Measurements from ENCODE around the gene TBP. TPM values are rescaled to one million over a fixed set of nuclear protein-coding genes. Genes with fewer than 3 reads are reported as not detected.
A peak's percentile ranks its signal among the peaks of the same experiment; 100 is the strongest.

Gene TBP
- total and polyA plus RNA-seq, 2 of the 13 experiments (the other 11 are each of a cell fraction or from before 2014, with no cell fraction given) = 21.7 to 28.1 TPM

- TF ChIP-seq, protein P1, sequence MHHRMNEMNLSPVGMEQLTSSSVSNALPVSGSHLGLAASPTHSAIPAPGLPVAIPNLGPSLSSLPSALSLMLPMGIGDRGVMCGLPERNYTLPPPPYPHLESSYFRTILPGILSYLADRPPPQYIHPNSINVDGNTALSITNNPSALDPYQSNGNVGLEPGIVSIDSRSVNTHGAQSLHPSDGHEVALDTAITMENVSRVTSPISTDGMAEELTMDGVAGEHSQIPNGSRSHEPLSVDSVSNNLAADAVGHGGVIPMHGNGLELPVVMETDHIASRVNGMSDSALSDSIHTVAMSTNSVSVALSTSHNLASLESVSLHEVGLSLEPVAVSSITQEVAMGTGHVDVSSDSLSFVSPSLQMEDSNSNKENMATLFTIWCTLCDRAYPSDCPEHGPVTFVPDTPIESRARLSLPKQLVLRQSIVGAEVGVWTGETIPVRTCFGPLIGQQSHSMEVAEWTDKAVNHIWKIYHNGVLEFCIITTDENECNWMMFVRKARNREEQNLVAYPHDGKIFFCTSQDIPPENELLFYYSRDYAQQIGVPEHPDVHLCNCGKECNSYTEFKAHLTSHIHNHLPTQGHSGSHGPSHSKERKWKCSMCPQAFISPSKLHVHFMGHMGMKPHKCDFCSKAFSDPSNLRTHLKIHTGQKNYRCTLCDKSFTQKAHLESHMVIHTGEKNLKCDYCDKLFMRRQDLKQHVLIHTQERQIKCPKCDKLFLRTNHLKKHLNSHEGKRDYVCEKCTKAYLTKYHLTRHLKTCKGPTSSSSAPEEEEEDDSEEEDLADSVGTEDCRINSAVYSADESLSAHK (CRISPR knock-in tag; IDR thresholded peaks at IDR 0.05; ENCODE audit: borderline replicate concordance) = no peak
- TF ChIP-seq ZFP36 (IDR thresholded peaks at IDR 0.05; ENCODE audit: borderline replicate concordance, low read depth, low read length, partially characterized antibody) (no peak), ZBTB38 (CRISPR knock-in tag; IDR thresholded peaks at IDR 0.05) (peak; percentile 92), CHCHD3 (CRISPR knock-in tag; IDR thresholded peaks at IDR 0.05) (0 out of 2 replicates have a peak, but pooled peaks have one; percentile 51), YEATS2 (CRISPR knock-in tag; IDR thresholded peaks at IDR 0.05; ENCODE audit: borderline replicate concordance) (peak; percentile 85), NCOR1 (IDR thresholded peaks at IDR 0.05; ENCODE audit: borderline replicate concordance, low read length) (no peak), TOE1 (CRISPR knock-in tag; IDR thresholded peaks at IDR 0.05) (peak; percentile 62; the same call in 1 of the 2 replicates), ZFYVE20 (CRISPR knock-in tag; IDR thresholded peaks at IDR 0.05; ENCODE audit: borderline replicate concordance, low read depth) (no peak), U2AF2 (IDR thresholded peaks at IDR 0.05; ENCODE audit: low read depth, low read length) (0 out of 2 replicates have a peak, but pooled peaks have one; percentile 69), ZC3H13 (CRISPR knock-in tag; IDR thresholded peaks at IDR 0.05) (0 out of 2 replicates have a peak, but pooled peaks have one; percentile 67), ZNF101 (CRISPR knock-in tag; IDR thresholded peaks at IDR 0.05; ENCODE audit: borderline replicate concordance, low read depth) (no peak), MXD1 (CRISPR knock-in tag; IDR thresholded peaks at IDR 0.05) (peak; percentile 85; the same call in 1 of the 2 replicates), NONO (IDR thresholded peaks at IDR 0.05) (no peak), NONO (CRISPR knock-in tag; conservative IDR thresholded peaks at IDR 0.05) (peak; percentile 86), HNRNPUL1 (IDR thresholded peaks at IDR 0.05; ENCODE audit: low read depth, low read length) (no peak), RAD21 (CRISPR knock-in tag; IDR thresholded peaks at IDR 0.05) (peak; percentile 61), ZNF570 (CRISPR knock-in tag; IDR thresholded peaks at IDR 0.05; ENCODE audit: borderline replicate concordance) (no peak)
- TF ChIP-seq, protein P2, sequence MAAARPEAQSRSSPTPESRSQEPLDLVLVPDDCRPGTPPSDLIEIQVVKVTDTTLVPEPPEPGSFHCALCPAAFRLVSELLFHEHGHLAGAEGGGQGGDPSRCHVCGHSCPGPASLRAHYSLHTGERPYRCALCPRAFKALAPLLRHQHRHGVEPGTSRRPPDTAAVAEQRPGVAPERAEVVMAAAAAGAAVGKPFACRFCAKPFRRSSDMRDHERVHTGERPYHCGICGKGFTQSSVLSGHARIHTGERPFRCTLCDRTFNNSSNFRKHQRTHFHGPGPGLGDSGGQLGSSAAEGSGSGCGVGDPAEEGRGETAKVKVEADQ (CRISPR knock-in tag; IDR thresholded peaks at IDR 0.05; ENCODE audit: borderline replicate concordance) = peak; percentile 93; the same call in 1 of the 2 replicates
- TF ChIP-seq, protein P3, sequence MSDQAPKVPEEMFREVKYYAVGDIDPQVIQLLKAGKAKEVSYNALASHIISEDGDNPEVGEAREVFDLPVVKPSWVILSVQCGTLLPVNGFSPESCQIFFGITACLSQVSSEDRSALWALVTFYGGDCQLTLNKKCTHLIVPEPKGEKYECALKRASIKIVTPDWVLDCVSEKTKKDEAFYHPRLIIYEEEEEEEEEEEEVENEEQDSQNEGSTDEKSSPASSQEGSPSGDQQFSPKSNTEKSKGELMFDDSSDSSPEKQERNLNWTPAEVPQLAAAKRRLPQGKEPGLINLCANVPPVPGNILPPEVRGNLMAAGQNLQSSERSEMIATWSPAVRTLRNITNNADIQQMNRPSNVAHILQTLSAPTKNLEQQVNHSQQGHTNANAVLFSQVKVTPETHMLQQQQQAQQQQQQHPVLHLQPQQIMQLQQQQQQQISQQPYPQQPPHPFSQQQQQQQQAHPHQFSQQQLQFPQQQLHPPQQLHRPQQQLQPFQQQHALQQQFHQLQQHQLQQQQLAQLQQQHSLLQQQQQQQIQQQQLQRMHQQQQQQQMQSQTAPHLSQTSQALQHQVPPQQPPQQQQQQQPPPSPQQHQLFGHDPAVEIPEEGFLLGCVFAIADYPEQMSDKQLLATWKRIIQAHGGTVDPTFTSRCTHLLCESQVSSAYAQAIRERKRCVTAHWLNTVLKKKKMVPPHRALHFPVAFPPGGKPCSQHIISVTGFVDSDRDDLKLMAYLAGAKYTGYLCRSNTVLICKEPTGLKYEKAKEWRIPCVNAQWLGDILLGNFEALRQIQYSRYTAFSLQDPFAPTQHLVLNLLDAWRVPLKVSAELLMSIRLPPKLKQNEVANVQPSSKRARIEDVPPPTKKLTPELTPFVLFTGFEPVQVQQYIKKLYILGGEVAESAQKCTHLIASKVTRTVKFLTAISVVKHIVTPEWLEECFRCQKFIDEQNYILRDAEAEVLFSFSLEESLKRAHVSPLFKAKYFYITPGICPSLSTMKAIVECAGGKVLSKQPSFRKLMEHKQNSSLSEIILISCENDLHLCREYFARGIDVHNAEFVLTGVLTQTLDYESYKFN (CRISPR knock-in tag; conservative IDR thresholded peaks at IDR 0.05) = no peak; the same call in 1 of the 2 replicates
These were observed 1.2 kb upstream of the TBP start, which contains the start of gene PSMB1 (continued) for GRCh38 chr6:170552765-170553533.

Measured in HepG2 (cell line).